PC-3 (cell line): ENCODE measurements around the gene ATP10A.

Source experiments
- CTCF ChIP-seq: fragments of 300-600 bp; sonication (generic); conservative IDR thresholded peaks from 2 replicates; pipeline ENCODE4 v1.5.1; 2017; ENCODE audit warnings: antibody characterized with exemption, low read depth, mild to moderate bottlenecking, low read length
- EZH2 ChIP-seq: fragments of 300-600 bp; sonication (generic); IDR thresholded peaks from one replicate; pipeline ENCODE4 v1.6.1; 2017; ENCODE audit warnings: antibody characterized with exemption, mild to moderate bottlenecking, low read length; ENCODE audit not compliant: unreplicated experiment
- EZH2phosphoT487 ChIP-seq: fragments of 300-600 bp; sonication (generic); IDR thresholded peaks from 2 replicates; pipeline ENCODE4 v1.6.1; 2018; ENCODE audit warnings: mild to moderate bottlenecking, antibody characterized with exemption, low read length, borderline replicate concordance

GRCh38 chr15:25800761-25801515 is 62.2 kb downstream of the ATP10A start:
- TF ChIP-seq CTCF (no peak), EZH2phosphoT487 (no peak), EZH2 (no peak)
